Trophoblast cell (in vitro differentiated cells and primary cell): ENCODE results near the gene DYSF.

Experiments used
- DNase-seq, 2 donors: peaks; one replicate each; pipeline ENCODE4 v3.0.0-alpha.2; 2016
- H2AFZ ChIP-seq: 2 replicates; pipeline ENCODE4 v1.6.1; 2013; ENCODE audit warnings: low read length, moderate library complexity, mild to moderate bottlenecking; ENCODE audit not compliant: insufficient read depth, poor library complexity
- H2AK5ac ChIP-seq: 2 replicates; pipeline ENCODE4 v1.6.1; 2013; ENCODE audit warnings: mild to moderate bottlenecking, low read length
- H2BK120ac ChIP-seq: 2 replicates; pipeline ENCODE4 v1.6.1; 2013; ENCODE audit warnings: low read length, mild to moderate bottlenecking, moderate library complexity; ENCODE audit not compliant: insufficient read depth, poor library complexity
- H2BK12ac ChIP-seq: 2 replicates; pipeline ENCODE4 v1.6.1; 2013; ENCODE audit warnings: mild to moderate bottlenecking, low read length, moderate library complexity
- H2BK5ac ChIP-seq: 2 replicates; pipeline ENCODE4 v1.6.1; 2013; ENCODE audit warnings: low read length, low read depth, moderate library complexity, mild to moderate bottlenecking; ENCODE audit not compliant: poor library complexity
- H3K14ac ChIP-seq: 2 replicates; pipeline ENCODE4 v1.6.1; 2013; ENCODE audit warnings: mild to moderate bottlenecking, low read length
- H3K18ac ChIP-seq: 2 replicates; pipeline ENCODE4 v1.6.1; 2013; ENCODE audit warnings: mild to moderate bottlenecking, low read length
- H3K23ac ChIP-seq: 2 replicates; pipeline ENCODE4 v1.6.1; 2013; ENCODE audit warnings: low read length
- H3K27ac ChIP-seq: 2 replicates; pipeline ENCODE4 v1.5.1; 2013; ENCODE audit warnings: low read depth, mild to moderate bottlenecking, inconsistent platforms, low read length, moderate library complexity
- H3K27me3 ChIP-seq: 2 replicates; pipeline ENCODE4 v1.6.1; 2013; ENCODE audit warnings: inconsistent platforms, mild to moderate bottlenecking, low read length, moderate library complexity; ENCODE audit not compliant: insufficient read depth
- H3K36me3 ChIP-seq, 2 experiments: 1 replicate in 1 of 2; 2 replicates in 1 of 2; pipeline ENCODE4 v1.6.1; 2013; ENCODE audit warnings: low read length in 2 of 2, mild to moderate bottlenecking in 2 of 2, moderate library complexity in 1 of 2; ENCODE audit not compliant: insufficient read depth in 2 of 2, control insufficient read depth in 1 of 2
- H3K4ac ChIP-seq: 2 replicates; pipeline ENCODE4 v1.6.1; 2013; ENCODE audit warnings: low read depth, mild to moderate bottlenecking, low read length, moderate library complexity
- H3K4me1 ChIP-seq, 2 experiments: 1 replicate in 1 of 2; 2 replicates in 1 of 2; pipeline ENCODE4 v1.6.1; 2013; ENCODE audit warnings: low read length in 2 of 2, mild to moderate bottlenecking in 2 of 2, moderate library complexity in 1 of 2; ENCODE audit not compliant: insufficient read depth in 2 of 2, control insufficient read depth in 1 of 2
- H3K4me2 ChIP-seq: 2 replicates; pipeline ENCODE4 v1.6.1; 2013; ENCODE audit warnings: inconsistent platforms, mild to moderate bottlenecking, low read length, moderate library complexity
- H3K4me3 ChIP-seq: 2 replicates; pipeline ENCODE4 v1.5.1; 2013; ENCODE audit warnings: mild to moderate bottlenecking, low read depth, low read length, inconsistent platforms
- H3K79me1 ChIP-seq: one replicate; pipeline ENCODE4 v1.6.1; 2013; ENCODE audit warnings: low read length
- H3K79me2 ChIP-seq: 2 replicates; pipeline ENCODE4 v1.6.1; 2013; ENCODE audit warnings: low read length, mild to moderate bottlenecking; ENCODE audit not compliant: control insufficient read depth, insufficient read depth, poor library complexity
- H3K9ac ChIP-seq: 2 replicates; pipeline ENCODE4 v1.6.1; 2013; ENCODE audit warnings: mild to moderate bottlenecking, low read length
- H3K9me3 ChIP-seq: 2 replicates; pipeline ENCODE4 v1.6.1; 2013; ENCODE audit warnings: low read depth, mild to moderate bottlenecking, control low read depth, inconsistent platforms, low read length; ENCODE audit not compliant: insufficient read depth
- H4K12ac ChIP-seq: 2 replicates; pipeline ENCODE4 v1.6.1; 2013; ENCODE audit warnings: low read depth, mild to moderate bottlenecking, low read length, moderate library complexity
- H4K8ac ChIP-seq: 2 replicates; pipeline ENCODE4 v1.6.1; 2013; ENCODE audit warnings: low read depth, mild to moderate bottlenecking, low read length, moderate library complexity
- H4K91ac ChIP-seq: one replicate; pipeline ENCODE4 v1.6.1; 2013; ENCODE audit warnings: low read depth, mild to moderate bottlenecking, low read length, moderate library complexity
- WGBS: extraction: QIAGEN DNeasy Blood & Tissue Kit; methylation state at CpG from one replicate; pipeline ENCODE4 v1.1.7; 2013; ENCODE audit warnings: missing lambda C conversion rate; ENCODE audit not compliant: insufficient read length, insufficient coverage; ENCODE audit errors: extremely low coverage; 5-methylcytosine and 5-hydroxymethylcytosine counted together

The DYSF gene

DNA sequence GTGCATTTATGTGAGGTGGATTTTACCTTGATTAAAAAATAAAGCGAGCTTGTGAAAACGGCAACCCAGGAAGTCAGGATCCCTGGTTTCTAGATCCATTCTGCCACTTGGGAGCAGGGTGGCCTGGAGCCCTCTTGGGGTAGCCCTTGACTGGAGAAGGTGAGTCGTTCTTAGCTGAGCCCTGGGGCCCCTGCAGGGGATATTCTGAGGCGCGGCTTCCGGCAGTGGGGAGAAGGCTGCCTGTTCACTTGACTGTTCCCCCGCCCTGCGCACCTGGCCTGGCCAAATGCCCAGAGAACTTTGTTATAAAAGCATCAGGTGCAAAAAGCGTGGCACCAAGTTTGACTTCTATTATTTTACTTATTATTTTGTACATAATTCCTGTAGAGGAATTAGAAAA, 221.9 kb downstream of the DYSF start:
- Histone ChIP-seq H2AFZ (no peak overlapping the region), H4K12ac (no peak overlapping the region), H3K18ac (no peak overlapping the region), H3K4me1 (no peaks in the 10 kb centered on the region), H3K27me3 (no peaks in the 10 kb centered on the region), H3K79me2 (no peaks in the 10 kb centered on the region), H3K23ac (no peak overlapping the region), H2BK120ac (no peak overlapping the region), H3K4me3 (no peak overlapping the region), H3K4me2 (no peak overlapping the region), H3K14ac (no peak overlapping the region), H4K8ac (no peak overlapping the region), H3K36me3 (peaks cover 2 to 7% of the 10 kb centered on the region in 2 experiments), H3K4ac (no peak overlapping the region), H2BK5ac (no peak overlapping the region), H3K27ac (no peak overlapping the region), H4K91ac (no peak overlapping the region), H3K9me3 (no peaks in the 10 kb centered on the region), H2AK5ac (no peak overlapping the region), H3K79me1 (no peaks in the 10 kb centered on the region), H3K9ac (no peak overlapping the region), H2BK12ac (no peak overlapping the region)
- DNase-seq, result no peak
- WGBS, result no CpG with 5 or more reads among the region's 9 CpGs

DNA sequence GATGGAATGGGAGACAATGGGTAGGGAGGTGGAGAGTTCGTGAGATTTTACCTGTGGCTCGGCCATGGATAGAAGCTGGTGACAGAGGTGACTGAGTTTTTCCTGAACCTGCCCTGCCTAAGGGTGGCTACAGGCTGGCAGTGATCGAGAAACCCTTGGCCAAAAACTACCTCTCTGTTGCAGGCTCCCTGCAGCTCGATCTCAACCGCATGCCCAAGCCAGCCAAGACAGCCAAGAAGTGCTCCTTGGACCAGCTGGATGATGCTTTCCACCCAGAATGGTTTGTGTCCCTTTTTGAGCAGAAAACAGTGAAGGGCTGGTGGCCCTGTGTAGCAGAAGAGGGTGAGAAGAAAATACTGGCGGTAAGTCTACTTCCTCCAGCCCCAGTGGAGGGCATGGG, 225.5 kb downstream of the DYSF start:
- no CpG with 5 or more reads among the region's 6 CpGs for WGBS
- H3K23ac ChIP-seq, result no peak overlapping the region
- H3K4ac ChIP-seq, result no peak overlapping the region

DNA sequence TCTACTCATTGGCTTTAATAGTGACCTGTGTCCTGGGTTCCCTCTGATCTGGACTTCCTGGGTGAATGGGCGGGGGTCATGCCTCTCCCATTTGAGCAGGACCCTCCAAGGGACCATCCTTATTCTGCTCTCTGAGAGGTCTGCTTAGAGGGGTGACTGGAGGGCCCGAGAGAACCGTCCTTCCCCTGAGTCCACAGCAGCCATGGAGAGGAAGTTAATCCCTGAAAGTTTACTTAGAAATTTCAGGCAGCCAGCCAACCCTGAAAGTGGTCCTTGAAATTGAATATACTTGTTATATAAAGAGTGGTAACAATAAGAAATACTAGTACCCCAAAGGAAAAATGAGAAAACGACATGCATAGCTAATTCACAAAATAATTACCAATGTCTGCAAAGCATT, 226.1 kb downstream of the DYSF start:
- H3K36me3 ChIP-seq, result peaks cover 6 to 13% of the 10 kb centered on the region in 2 experiments
- H3K4me3 ChIP-seq, result no peak overlapping the region
- no peak overlapping the region for H3K4ac ChIP-seq
- no peak overlapping the region for H3K9ac ChIP-seq
- no peak overlapping the region for H3K4me2 ChIP-seq
- H3K27ac ChIP-seq, result no peak overlapping the region
- no peaks in the 10 kb centered on the region for H3K79me1 ChIP-seq
- H4K12ac ChIP-seq, result no peak overlapping the region
- no peak for DNase-seq
- no peak overlapping the region for H3K14ac ChIP-seq
- no peaks in the 10 kb centered on the region for H3K4me1 ChIP-seq
- WGBS, result no CpG with 5 or more reads among the region's 4 CpGs
- H4K8ac ChIP-seq, result no peak overlapping the region
- H3K9me3 ChIP-seq, result no peaks in the 10 kb centered on the region
- no peak overlapping the region for H3K18ac ChIP-seq
- H3K27me3 ChIP-seq, result no peaks in the 10 kb centered on the region
- no peak overlapping the region for H2AK5ac ChIP-seq
- no peak overlapping the region for H4K91ac ChIP-seq
- no peak overlapping the region for H2BK120ac ChIP-seq
- H3K79me2 ChIP-seq, result no peaks in the 10 kb centered on the region
- no peak overlapping the region for H2BK5ac ChIP-seq
- H3K23ac ChIP-seq, result no peak overlapping the region
- H2BK12ac ChIP-seq, result no peak overlapping the region
- no peak overlapping the region for H2AFZ ChIP-seq

More for the DNA sequence above, 225.5 kb downstream of the DYSF start:
- Histone ChIP-seq H3K27ac (no peak overlapping the region), H2BK12ac (no peak overlapping the region), H3K9me3 (no peaks in the 10 kb centered on the region), H2AK5ac (no peak overlapping the region), H2BK5ac (no peak overlapping the region), H3K79me2 (no peaks in the 10 kb centered on the region), H4K8ac (no peak overlapping the region), H3K14ac (no peak overlapping the region), H3K4me3 (no peak overlapping the region), H3K9ac (no peak overlapping the region), H3K4me2 (no peak overlapping the region), H3K27me3 (no peaks in the 10 kb centered on the region), H2AFZ (no peak overlapping the region), H3K36me3 (peaks cover 9 to 13% of the 10 kb centered on the region in 2 experiments), H4K91ac (no peak overlapping the region), H2BK120ac (no peak overlapping the region), H3K79me1 (no peaks in the 10 kb centered on the region), H3K4me1 (no peaks in the 10 kb centered on the region), H3K18ac (no peak overlapping the region), H4K12ac (no peak overlapping the region)
- no peak for DNase-seq

DNA sequence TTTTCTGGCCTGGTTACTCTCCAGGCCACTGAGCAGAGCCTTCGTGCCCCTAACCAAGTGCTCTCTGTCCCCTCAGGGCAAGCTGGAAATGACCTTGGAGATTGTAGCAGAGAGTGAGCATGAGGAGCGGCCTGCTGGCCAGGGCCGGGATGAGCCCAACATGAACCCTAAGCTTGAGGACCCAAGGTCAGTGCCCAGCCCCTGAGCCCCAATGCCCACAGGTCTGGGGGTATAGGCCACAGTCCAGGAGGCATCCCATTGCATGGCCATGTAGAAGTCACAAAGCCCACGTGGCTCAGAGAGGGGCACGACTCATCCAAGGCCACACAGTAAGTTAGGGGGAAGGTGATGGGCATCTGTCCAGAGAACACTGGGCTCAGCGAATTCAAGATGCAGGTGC, 227.6 kb downstream of the DYSF start:
- H3K79me2 ChIP-seq, result no peaks in the 10 kb centered on the region
- WGBS, result no CpG with 5 or more reads among the region's 6 CpGs

More for the DNA sequence above, 227.6 kb downstream of the DYSF start:
- Histone ChIP-seq H3K27ac (no peak overlapping the region), H4K91ac (no peak overlapping the region), H3K9me3 (no peaks in the 10 kb centered on the region), H2AK5ac (no peak overlapping the region), H4K12ac (no peak overlapping the region), H3K4me1 (no peaks in the 10 kb centered on the region), H3K36me3 (peaks cover 11 to 15% of the 10 kb centered on the region in 2 experiments), H3K14ac (no peak overlapping the region), H3K4me3 (no peak overlapping the region), H3K27me3 (no peaks in the 10 kb centered on the region), H3K18ac (no peak overlapping the region), H2BK5ac (no peak overlapping the region), H3K4me2 (no peak overlapping the region), H2AFZ (no peak overlapping the region), H3K4ac (no peak overlapping the region), H2BK12ac (no peak overlapping the region), H4K8ac (no peak overlapping the region), H3K23ac (no peak overlapping the region), H3K79me1 (no peaks in the 10 kb centered on the region), H2BK120ac (no peak overlapping the region), H3K9ac (no peak overlapping the region)
- no peak for DNase-seq
